Measurements from ENCODE around the gene NRF1.

The NRF1 gene

GRCh38 chr7:129762387-129762969 is 151.0 kb downstream of the NRF1 start:
- TF ChIP-seq CTCF (IDR thresholded peaks at IDR 0.05; ENCODE audit: low read depth, low read length, missing control alignments), result no peak
- H3K4me3 ChIP-seq (ENCODE audit: low read depth, low read length), result no peak overlapping the region
- DNase-seq (ENCODE audit: low read depth), result no peak
- in situ Hi-C loops (cut with HindIII; ENCODE audit: low sequenced_read_pairs), result loop anchor here (5.0 kb wide), 1 partner anchor 75 kb away; no protein-coding TSS in a partner anchor

- DNase-seq (ENCODE audit: low read depth), result no peak
- no peak overlapping the region for H3K4me3 ChIP-seq (ENCODE audit: low read depth, low read length)
- in situ Hi-C loops (cut with HindIII; ENCODE audit: low sequenced_read_pairs), result loop anchor here (5.0 kb wide), 1 partner anchor 77 kb away; no protein-coding TSS in a partner anchor
- no peak for TF ChIP-seq CTCF (IDR thresholded peaks at IDR 0.05; ENCODE audit: low read depth, low read length, missing control alignments)
These were observed 152.9 kb downstream of the NRF1 start for GRCh38 chr7:129764247-129765084.

GRCh38 chr7:129765352-129765751 is 153.8 kb downstream of the NRF1 start:
- H3K4me3 ChIP-seq (ENCODE audit: low read depth, low read length), result no peak overlapping the region
- TF ChIP-seq CTCF (IDR thresholded peaks at IDR 0.05; ENCODE audit: low read depth, low read length, missing control alignments), result no peak
- no peak for DNase-seq (ENCODE audit: low read depth)
- in situ Hi-C loops (cut with HindIII; ENCODE audit: low sequenced_read_pairs), result no loop called here

- no peak for DNase-seq (ENCODE audit: low read depth)
These were observed 155.8 kb downstream of the NRF1 start for GRCh38 chr7:129767120-129768015.

GRCh38 chr7:129768614-129769399 is 157.3 kb downstream of the NRF1 start:
- H3K4me3 ChIP-seq (ENCODE audit: low read depth, low read length), result no peak overlapping the region
- in situ Hi-C loops (cut with HindIII; ENCODE audit: low sequenced_read_pairs), result no loop called here
- TF ChIP-seq CTCF (IDR thresholded peaks at IDR 0.05; ENCODE audit: low read depth, low read length, missing control alignments), result no peak
- no peak for DNase-seq (ENCODE audit: low read depth)

More at GRCh38 chr7:129767120-129768015, 155.8 kb downstream of the NRF1 start:
- no peak overlapping the region for H3K4me3 ChIP-seq (ENCODE audit: low read depth, low read length)
- TF ChIP-seq CTCF (IDR thresholded peaks at IDR 0.05; ENCODE audit: low read depth, low read length, missing control alignments), result no peak
- in situ Hi-C loops (cut with HindIII; ENCODE audit: low sequenced_read_pairs), result no loop called here

All from astrocyte of the cerebellum (primary cell).